ENCODE measurements around the gene HTR7.

The HTR7 gene

GRCh38 chr10:90798482-90798881, 59.4 kb downstream of the HTR7 start:
- H3K9me3 ChIP-seq (ENCODE audit: control insufficient read depth, insufficient read depth, low read length) = no peaks in the 10 kb centered on the region
- H3K9ac ChIP-seq (ENCODE audit: low read depth, low read length) = no peak overlapping the region
- H3K36me3 ChIP-seq (ENCODE audit: control insufficient read depth, insufficient read depth, low read length) = no peaks in the 10 kb centered on the region

GRCh38 chr10:90790422-90790821, 67.4 kb downstream of the HTR7 start:
- Histone ChIP-seq H3K9me3 (ENCODE audit: control insufficient read depth, insufficient read depth, low read length) (no peaks in the 10 kb centered on the region), H3K9ac (ENCODE audit: low read depth, low read length) (no peak overlapping the region), H3K36me3 (ENCODE audit: control insufficient read depth, insufficient read depth, low read length) (no peaks in the 10 kb centered on the region), H3K27me3 (ENCODE audit: control insufficient read depth, insufficient read depth, low read length) (no peaks in the 10 kb centered on the region), H3K4me1 (ENCODE audit: control insufficient read depth, insufficient read depth, low read length) (peaks cover 4% of the 10 kb centered on the region), H3K4me3 (ENCODE audit: low read depth, low read length) (no peak overlapping the region)

More at GRCh38 chr10:90798482-90798881, 59.4 kb downstream of the HTR7 start:
- no peak overlapping the region for H3K4me3 ChIP-seq (ENCODE audit: low read depth, low read length)
- H3K4me1 ChIP-seq (ENCODE audit: control insufficient read depth, insufficient read depth, low read length) = no peaks in the 10 kb centered on the region
- H3K27me3 ChIP-seq (ENCODE audit: control insufficient read depth, insufficient read depth, low read length) = no peaks in the 10 kb centered on the region

DNA sequence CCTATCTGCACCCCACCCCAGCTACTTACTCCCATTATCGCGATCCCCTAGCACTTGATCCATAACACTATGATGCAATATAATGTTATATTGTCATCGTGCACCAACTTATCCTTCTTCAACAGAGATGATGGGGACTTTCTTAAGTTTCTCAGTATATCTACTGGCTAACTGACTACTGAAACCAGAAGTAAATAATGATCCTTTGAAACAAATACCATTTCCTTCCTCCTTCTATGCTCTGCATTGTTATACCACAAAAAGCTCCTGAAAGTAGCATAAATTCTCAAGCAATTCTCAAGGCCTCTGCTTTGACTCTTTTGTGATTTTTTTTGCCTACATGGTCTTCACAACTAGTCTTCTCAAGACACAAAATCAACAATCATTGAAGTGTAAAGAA, 68.9 kb downstream of the HTR7 start:
- Histone ChIP-seq H3K9ac (ENCODE audit: low read depth, low read length) (no peak overlapping the region), H3K4me1 (ENCODE audit: control insufficient read depth, insufficient read depth, low read length) (peaks cover 4% of the 10 kb centered on the region), H3K9me3 (ENCODE audit: control insufficient read depth, insufficient read depth, low read length) (no peaks in the 10 kb centered on the region), H3K36me3 (ENCODE audit: control insufficient read depth, insufficient read depth, low read length) (no peaks in the 10 kb centered on the region), H3K27me3 (ENCODE audit: control insufficient read depth, insufficient read depth, low read length) (no peaks in the 10 kb centered on the region), H3K4me3 (ENCODE audit: low read depth, low read length) (no peak overlapping the region)

- Histone ChIP-seq H3K36me3 (ENCODE audit: control insufficient read depth, insufficient read depth, low read length) (no peaks in the 10 kb centered on the region), H3K4me1 (ENCODE audit: control insufficient read depth, insufficient read depth, low read length) (peaks cover 4% of the 10 kb centered on the region), H3K27me3 (ENCODE audit: control insufficient read depth, insufficient read depth, low read length) (no peaks in the 10 kb centered on the region), H3K4me3 (ENCODE audit: low read depth, low read length) (no peak overlapping the region), H3K9me3 (ENCODE audit: control insufficient read depth, insufficient read depth, low read length) (no peaks in the 10 kb centered on the region), H3K9ac (ENCODE audit: low read depth, low read length) (no peak overlapping the region)
Measured at GRCh38 chr10:90788199-90788491, 69.7 kb downstream of the HTR7 start.

DNA sequence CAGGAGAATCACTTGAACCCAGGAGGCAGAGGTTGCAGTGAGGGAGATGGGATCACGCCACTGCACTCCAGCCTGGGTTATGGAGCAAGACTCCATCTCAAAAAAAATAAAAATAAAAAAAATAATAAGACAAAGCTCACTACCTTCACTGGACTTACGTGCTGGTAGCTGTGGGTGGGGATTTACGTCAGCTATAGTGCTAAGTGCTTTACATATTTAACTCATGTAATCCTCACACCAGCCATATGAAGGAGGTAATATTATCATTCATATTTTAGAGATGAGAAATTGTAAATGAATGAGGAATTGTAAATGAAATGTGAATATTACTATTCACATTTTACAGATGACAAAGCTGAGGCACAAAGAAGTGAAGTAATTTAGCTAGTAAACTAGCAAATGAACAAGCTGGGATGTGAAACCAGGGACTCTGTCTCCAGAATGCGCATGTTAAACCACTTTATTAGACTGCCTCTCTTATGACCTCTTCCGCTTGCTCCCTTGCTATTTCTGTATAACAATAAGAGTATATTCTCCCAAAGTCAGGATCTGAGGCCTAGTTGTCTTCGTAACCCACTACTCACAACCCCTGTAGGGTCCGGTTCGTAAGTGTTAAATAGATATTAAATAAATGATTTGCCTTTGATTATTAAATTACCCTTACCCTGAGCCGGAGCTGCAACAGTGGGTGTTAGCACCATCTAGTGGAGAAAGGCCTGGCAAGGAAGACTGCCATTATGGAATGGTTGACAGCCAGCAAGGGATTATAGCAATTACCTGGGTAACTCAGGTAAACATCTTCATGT, 70.2 kb downstream of the HTR7 start:
- no peaks in the 10 kb centered on the region for H3K27me3 ChIP-seq (ENCODE audit: control insufficient read depth, insufficient read depth, low read length)
- no peak overlapping the region for H3K9ac ChIP-seq (ENCODE audit: low read depth, low read length)

DNA sequence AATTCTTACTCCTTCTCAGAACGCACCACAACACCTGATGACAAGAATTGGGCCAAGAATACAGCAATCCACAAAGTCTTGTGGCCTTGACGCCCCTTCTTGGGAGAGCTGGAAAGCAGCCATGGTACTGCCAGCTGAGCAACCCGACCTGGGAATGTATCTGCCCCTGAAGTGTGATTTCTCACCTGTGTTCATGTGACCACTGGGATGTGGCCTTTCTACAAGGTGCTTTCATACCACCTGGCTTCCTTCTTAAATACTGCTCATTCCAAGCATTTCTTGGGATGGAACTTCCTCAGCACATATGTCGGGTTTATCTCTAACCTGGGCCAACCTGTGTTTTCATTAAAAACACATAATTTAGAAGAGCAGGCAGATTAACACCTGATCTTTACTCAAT, 72.1 kb downstream of the HTR7 start:
- no peak overlapping the region for H3K4me3 ChIP-seq (ENCODE audit: low read depth, low read length)
- H3K9me3 ChIP-seq (ENCODE audit: control insufficient read depth, insufficient read depth, low read length) = no peaks in the 10 kb centered on the region
- H3K4me1 ChIP-seq (ENCODE audit: control insufficient read depth, insufficient read depth, low read length) = peaks cover 4% of the 10 kb centered on the region
- no peak overlapping the region for H3K9ac ChIP-seq (ENCODE audit: low read depth, low read length)
- no peaks in the 10 kb centered on the region for H3K27me3 ChIP-seq (ENCODE audit: control insufficient read depth, insufficient read depth, low read length)
- H3K36me3 ChIP-seq (ENCODE audit: control insufficient read depth, insufficient read depth, low read length) = no peaks in the 10 kb centered on the region

More for the DNA sequence above, 70.2 kb downstream of the HTR7 start:
- Histone ChIP-seq H3K4me3 (ENCODE audit: low read depth, low read length) (no peak overlapping the region), H3K4me1 (ENCODE audit: control insufficient read depth, insufficient read depth, low read length) (peaks cover 4% of the 10 kb centered on the region), H3K36me3 (ENCODE audit: control insufficient read depth, insufficient read depth, low read length) (no peaks in the 10 kb centered on the region), H3K9me3 (ENCODE audit: control insufficient read depth, insufficient read depth, low read length) (no peaks in the 10 kb centered on the region)

DNA sequence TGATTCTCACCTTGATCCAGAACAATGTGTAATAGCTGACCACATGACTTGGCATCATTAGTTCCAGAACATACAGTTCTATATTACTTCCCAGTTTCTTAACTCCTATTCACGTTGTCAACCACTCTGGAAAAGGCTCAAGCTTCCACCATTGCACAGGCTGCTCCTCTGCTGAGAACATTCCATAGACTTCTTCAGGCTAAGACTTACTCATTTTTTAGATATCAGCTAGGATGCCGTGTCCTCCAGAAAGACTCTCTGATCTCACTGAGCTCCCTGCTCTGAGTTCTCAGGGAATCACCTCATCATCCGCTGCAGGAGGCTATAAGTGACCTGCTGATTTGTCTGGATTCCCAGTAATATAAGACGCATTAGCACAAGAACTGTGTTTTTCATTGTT, 73.1 kb downstream of the HTR7 start:
- H3K4me1 ChIP-seq (ENCODE audit: control insufficient read depth, insufficient read depth, low read length) = peaks cover 4% of the 10 kb centered on the region
- no peak overlapping the region for H3K9ac ChIP-seq (ENCODE audit: low read depth, low read length)
- no peaks in the 10 kb centered on the region for H3K9me3 ChIP-seq (ENCODE audit: control insufficient read depth, insufficient read depth, low read length)
- no peaks in the 10 kb centered on the region for H3K36me3 ChIP-seq (ENCODE audit: control insufficient read depth, insufficient read depth, low read length)
- H3K27me3 ChIP-seq (ENCODE audit: control insufficient read depth, insufficient read depth, low read length) = no peaks in the 10 kb centered on the region
- H3K4me3 ChIP-seq (ENCODE audit: low read depth, low read length) = no peak overlapping the region

GRCh38 chr10:90780488-90780887, 77.4 kb downstream of the HTR7 start:
- no peaks in the 10 kb centered on the region for H3K4me1 ChIP-seq (ENCODE audit: control insufficient read depth, insufficient read depth, low read length)
- no peak overlapping the region for H3K9ac ChIP-seq (ENCODE audit: low read depth, low read length)
- H3K4me3 ChIP-seq (ENCODE audit: low read depth, low read length) = no peak overlapping the region
- H3K36me3 ChIP-seq (ENCODE audit: control insufficient read depth, insufficient read depth, low read length) = no peaks in the 10 kb centered on the region
- no peaks in the 10 kb centered on the region for H3K27me3 ChIP-seq (ENCODE audit: control insufficient read depth, insufficient read depth, low read length)
- H3K9me3 ChIP-seq (ENCODE audit: control insufficient read depth, insufficient read depth, low read length) = no peaks in the 10 kb centered on the region

DNA sequence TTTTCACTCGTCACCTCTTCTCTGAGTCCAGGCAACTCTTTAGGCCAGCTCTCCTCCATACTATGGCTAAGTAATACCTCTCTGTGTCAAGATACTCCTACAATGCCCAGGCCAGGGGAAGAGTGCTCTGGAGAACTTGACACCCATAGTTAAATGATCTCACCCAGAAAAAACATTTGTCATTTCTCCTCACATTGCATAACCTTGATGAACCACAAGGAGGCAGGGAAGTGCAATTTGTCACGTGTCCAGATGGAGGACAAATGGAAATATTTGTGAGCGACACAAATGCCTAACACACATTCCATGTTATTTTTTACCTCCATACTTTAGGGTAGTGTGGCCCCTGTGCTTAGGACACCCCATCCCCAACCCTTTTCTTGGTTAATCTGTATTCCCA, 78.3 kb downstream of the HTR7 start:
- Histone ChIP-seq H3K36me3 (ENCODE audit: control insufficient read depth, insufficient read depth, low read length) (no peaks in the 10 kb centered on the region), H3K4me1 (ENCODE audit: control insufficient read depth, insufficient read depth, low read length) (no peaks in the 10 kb centered on the region), H3K9me3 (ENCODE audit: control insufficient read depth, insufficient read depth, low read length) (no peaks in the 10 kb centered on the region), H3K4me3 (ENCODE audit: low read depth, low read length) (no peak overlapping the region), H3K9ac (ENCODE audit: low read depth, low read length) (no peak overlapping the region), H3K27me3 (ENCODE audit: control insufficient read depth, insufficient read depth, low read length) (no peaks in the 10 kb centered on the region)

DNA sequence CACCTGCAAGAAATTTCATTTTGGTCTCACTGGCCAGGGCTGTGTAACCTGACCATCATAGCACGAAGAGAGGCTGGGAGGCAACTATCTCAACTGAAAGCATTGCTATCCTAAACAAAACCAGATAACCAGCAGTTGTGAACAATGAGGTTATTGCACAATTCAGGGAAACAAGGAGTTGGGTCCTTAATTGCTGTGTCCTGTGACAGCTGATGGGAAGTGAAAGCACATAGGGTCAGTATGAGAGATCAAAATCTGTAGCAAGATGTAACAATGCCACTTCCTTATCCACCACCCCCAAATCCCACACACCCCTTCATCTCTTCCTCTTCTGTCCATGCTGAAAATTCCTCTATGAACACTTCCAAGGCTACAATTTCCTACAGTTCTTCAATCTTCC, 80.2 kb downstream of the HTR7 start:
- no peaks in the 10 kb centered on the region for H3K4me1 ChIP-seq (ENCODE audit: control insufficient read depth, insufficient read depth, low read length)
- H3K9me3 ChIP-seq (ENCODE audit: control insufficient read depth, insufficient read depth, low read length) = no peaks in the 10 kb centered on the region
- no peaks in the 10 kb centered on the region for H3K27me3 ChIP-seq (ENCODE audit: control insufficient read depth, insufficient read depth, low read length)
- H3K36me3 ChIP-seq (ENCODE audit: control insufficient read depth, insufficient read depth, low read length) = no peaks in the 10 kb centered on the region
- H3K4me3 ChIP-seq (ENCODE audit: low read depth, low read length) = no peak overlapping the region
- no peak overlapping the region for H3K9ac ChIP-seq (ENCODE audit: low read depth, low read length)

- Histone ChIP-seq H3K9me3 (ENCODE audit: control insufficient read depth, insufficient read depth, low read length) (no peaks in the 10 kb centered on the region), H3K27me3 (ENCODE audit: control insufficient read depth, insufficient read depth, low read length) (no peaks in the 10 kb centered on the region), H3K36me3 (ENCODE audit: control insufficient read depth, insufficient read depth, low read length) (no peaks in the 10 kb centered on the region), H3K4me3 (ENCODE audit: low read depth, low read length) (no peak overlapping the region), H3K4me1 (ENCODE audit: control insufficient read depth, insufficient read depth, low read length) (no peaks in the 10 kb centered on the region), H3K9ac (ENCODE audit: low read depth, low read length) (no peak overlapping the region)
Measured at GRCh38 chr10:90775351-90776028, 82.3 kb downstream of the HTR7 start.
